ENCODE measurements around the gene NUP153. TPM values are rescaled to one million over a fixed set of nuclear protein-coding genes. Genes with fewer than 3 reads are reported as not detected.
"Not testable (repeated sequence)": the region's sequence is repeated elsewhere in the genome, so short reads cannot be mapped to it uniquely, and the experiment has no call there.

The NUP153 gene
- total RNA-seq, result 10 to 100 TPM; 59.3 to 62.0 TPM
- 1 to 10 TPM; 2.9 to 3.5 (median 3.3) TPM for polyA plus RNA-seq
- 150 to 354 (median 197) reads per million in 6 experiments for total RNA-seq

DNA sequence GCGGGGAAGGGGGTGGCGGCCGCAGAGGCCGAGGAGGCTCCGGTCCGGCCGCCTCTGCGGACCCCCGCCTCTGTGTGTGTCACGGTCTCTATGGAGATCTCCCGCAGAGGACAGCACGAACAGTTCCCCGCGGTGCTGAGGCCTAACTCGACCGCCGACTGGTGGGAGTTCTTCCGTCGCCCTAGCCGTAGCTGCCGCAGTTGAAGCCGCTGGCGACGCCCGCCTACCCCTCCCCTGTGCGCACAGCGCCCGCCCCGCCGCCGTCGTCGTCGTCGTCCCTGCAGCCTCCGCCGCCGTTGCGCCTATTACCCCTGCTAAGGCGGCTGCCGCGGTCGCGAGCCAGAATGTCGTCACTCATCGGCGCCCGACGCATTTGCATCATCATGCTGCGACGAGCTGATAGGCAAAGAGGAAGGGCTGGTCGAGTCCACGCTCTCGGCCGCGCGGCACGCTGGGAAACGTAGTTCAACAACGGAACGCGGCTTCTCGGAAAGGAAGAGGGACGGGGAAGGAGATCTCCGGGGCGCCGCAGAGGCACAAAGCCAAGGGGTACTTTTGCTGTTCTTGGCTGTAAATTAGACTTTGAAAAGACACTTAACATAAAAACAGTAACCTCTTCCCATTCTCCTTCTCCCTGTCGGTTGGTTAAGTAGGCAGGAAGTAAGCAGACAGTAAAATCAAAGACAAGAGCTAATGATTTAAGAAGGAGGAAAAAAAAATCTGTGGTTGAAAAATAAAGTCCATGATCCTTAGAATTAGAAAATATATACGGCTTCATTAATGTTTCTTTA, at the start of gene NUP153:
Gene NUP153 (minus strand): TSS at position 346 of the 791 bp plus-strand sequence. CDS start 538 bp downstream, outside the sequence.
- ATAC-seq (peak; percentile 78 to 84), DNase-seq (peak; percentile 96 to 100 (median 100))
- peak within 1 kb of the TSS; percentile 91 to 99 (median 96) for H3K27ac Mint-ChIP-seq
- POLR2A ChIA-PET, result interaction anchor here (0.6 to 2.1 kb wide), 9 partner anchors 9 to 123 kb away, joined by 3 to 35 read pairs (median 3); partner anchors contain the start of gene FAM8A1
- H3K27me3 Mint-ChIP-seq, result no peaks in the 10 kb centered on the region
- no peaks in the 10 kb centered on the region for H3K36me3 Mint-ChIP-seq
- H3K4me3 Mint-ChIP-seq, result peak within 1 kb of the TSS; percentile 87 to 97 (median 92)
- H3K4me1 Mint-ChIP-seq, result peaks cover 12 to 51% (median 37%) of the 10 kb centered on the region in 4 donors
- no peaks in the 10 kb centered on the region for H3K9me3 Mint-ChIP-seq

DNA sequence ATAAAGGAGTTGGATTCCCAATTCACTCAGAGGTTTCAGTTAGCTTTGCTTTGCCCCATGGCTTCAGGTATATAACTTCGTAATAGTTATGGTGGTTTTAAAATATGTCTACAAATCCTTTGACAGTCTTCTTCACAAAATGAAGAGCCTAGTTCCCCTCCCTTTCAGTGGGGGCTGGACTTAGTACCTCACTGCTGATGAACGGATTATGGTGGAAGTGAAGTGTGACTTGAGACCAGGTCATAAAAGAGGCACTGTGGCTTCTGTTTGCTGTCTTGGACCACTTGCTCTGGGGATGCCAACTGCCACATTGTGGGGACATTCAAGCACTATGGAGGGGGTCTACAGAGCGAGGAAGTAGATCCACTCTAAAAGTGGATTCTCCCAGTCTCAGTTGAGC, 47.5 kb upstream of the NUP153 start:
- Mint-ChIP-seq H3K9me3 (peaks cover 0 to 2% (median 0%) of the 10 kb centered on the region in 9 donors), H3K4me3 (no peak overlapping the region), H3K36me3 (no peaks in the 10 kb centered on the region), H3K27ac (no peak overlapping the region), H3K27me3 (peaks cover 0 to 3% (median 1%) of the 10 kb centered on the region in 5 donors), H3K4me1 (peaks cover 0 to 2% (median 0%) of the 10 kb centered on the region in 4 donors)
- ATAC-seq (no peak), DNase-seq (no peak)
- POLR2A ChIA-PET, result no interaction called here

DNA sequence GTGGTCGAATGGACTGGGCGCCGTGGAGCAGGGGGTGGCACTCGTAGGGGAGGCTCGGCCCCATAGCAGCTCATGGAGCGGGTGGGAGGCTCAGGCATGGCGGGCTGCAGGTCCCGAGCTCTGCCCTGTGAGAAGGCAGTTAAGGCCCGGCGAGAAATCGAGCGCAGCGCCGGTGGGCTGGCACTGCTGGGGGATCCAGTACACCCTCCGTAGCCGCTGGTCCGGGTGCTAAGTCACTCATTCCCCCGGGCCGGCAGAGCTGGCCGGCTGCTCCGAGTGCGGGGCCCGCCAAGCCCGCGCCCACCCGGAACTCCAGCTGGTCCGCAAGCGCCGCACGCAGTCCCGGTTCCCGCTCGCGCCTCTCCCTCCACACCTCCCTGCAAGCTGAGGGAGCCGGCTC, 38.6 kb upstream of the NUP153 start:
- H3K27ac Mint-ChIP-seq, ATAC-seq, H3K27me3 Mint-ChIP-seq, POLR2A ChIA-PET, H3K4me1 Mint-ChIP-seq, H3K9me3 Mint-ChIP-seq, DNase-seq, H3K36me3 Mint-ChIP-seq, H3K4me3 Mint-ChIP-seq: not testable (repeated sequence)

DNA sequence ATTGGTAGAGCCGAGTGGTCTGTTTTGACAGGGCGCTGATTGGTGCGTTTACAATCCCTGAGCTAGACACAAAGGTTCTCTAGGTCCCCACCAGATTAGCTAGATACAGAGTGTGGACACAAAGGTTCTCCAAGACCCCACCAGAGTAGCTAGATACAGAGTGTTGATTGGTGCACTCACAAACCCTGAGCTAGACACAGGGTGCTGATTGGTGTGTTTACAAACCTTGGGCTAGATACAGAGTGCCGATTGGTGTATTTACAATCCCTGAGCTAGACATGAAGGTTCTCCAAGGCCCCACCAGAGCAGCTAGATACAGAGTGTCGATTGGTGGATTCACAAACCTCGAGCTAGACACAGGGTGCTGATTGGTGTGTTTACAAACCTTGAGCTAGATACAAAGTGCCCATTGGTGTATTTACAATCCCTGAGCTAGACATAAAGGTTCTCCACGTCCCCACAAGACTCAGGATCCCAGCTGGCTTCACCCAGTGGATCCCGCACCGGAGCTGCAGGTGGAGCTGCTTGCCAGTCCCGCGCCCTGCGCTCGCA, 38.1 kb upstream of the NUP153 start:
- H3K27me3 Mint-ChIP-seq, DNase-seq, ATAC-seq, POLR2A ChIA-PET, H3K4me3 Mint-ChIP-seq, H3K27ac Mint-ChIP-seq, H3K4me1 Mint-ChIP-seq, H3K9me3 Mint-ChIP-seq, H3K36me3 Mint-ChIP-seq: not testable (repeated sequence)

DNA sequence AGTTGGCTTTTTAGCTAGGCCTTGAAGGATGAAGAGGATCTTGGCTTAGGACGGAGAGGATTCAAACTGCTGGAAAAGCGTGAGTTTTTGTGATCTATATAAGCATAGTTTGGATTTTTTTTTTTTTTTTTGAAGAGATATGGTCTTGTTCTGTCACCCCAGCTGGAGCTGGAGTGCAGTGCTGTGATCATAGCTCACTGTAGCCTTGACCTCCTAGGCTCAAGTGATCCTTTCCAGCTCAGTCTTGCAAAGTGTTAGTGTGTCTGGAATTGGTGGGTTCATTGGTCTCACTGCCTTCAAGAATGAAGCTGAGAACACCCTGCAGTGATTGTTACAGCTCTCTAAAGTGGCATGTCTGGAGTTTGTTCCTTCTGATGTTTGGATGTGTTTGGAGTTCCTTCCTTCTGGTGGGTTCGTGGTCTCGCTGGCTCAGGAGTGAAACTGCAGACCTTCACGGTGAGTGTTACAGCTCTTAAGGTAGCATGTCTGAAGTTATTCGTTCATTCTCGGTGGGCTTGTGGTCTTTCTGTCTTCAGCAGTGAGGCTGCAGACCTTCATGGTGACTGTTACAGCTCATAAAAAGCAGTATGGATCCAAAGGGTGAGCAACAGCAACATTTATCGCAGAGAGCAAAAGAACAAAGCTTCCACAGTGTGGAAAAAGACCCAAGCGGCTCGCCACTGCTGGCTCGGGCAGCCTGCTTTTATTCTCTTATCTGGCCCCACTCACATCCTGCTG, 37.5 kb upstream of the NUP153 start:
- Mint-ChIP-seq H3K9me3 (peaks cover under 1 to 12% (median 3%) of the 10 kb centered on the region in 9 donors), H3K36me3 (peaks cover 0 to 3% (median 2%) of the 10 kb centered on the region in 3 donors), H3K27me3 (peaks cover 0 to 2% (median 0%) of the 10 kb centered on the region in 5 donors), H3K27ac (no peak overlapping the region), H3K4me3 (no peak overlapping the region), H3K4me1 (peaks cover 0 to 7% (median under 1%) of the 10 kb centered on the region in 4 donors)
- no peak for DNase-seq
- POLR2A ChIA-PET, result no interaction called here
- no peak for ATAC-seq

DNA sequence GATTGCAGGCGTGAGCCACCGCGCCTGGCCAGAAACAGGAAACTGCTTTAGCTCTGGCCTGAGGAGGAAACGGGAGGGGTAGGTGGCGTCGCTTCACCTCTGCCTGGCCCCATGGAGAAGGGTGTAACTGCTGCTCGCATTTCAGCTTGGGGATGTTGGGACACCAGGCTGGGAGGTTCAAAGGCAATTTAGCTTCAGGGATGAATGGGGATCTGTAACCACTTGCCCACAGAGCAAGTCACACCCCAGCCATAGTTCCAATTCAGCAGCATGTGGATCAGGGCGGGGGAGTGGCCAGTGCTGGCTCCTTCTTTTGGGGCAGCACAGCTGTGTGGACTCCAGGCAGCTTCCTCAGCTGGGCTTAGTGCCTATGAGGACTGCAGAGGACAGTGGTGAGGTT, 34.8 kb upstream of the NUP153 start:
- H3K27ac Mint-ChIP-seq, result no peak overlapping the region
- DNase-seq (no peak), ATAC-seq (no peak)
- peaks cover 0 to 2% (median 0%) of the 10 kb centered on the region in 5 donors for H3K27me3 Mint-ChIP-seq
- peaks cover 0 to 7% (median under 1%) of the 10 kb centered on the region in 4 donors for H3K4me1 Mint-ChIP-seq
- POLR2A ChIA-PET, result no interaction called here
- peaks cover 9 to 35% (median 24%) of the 10 kb centered on the region in 9 donors for H3K9me3 Mint-ChIP-seq
- H3K4me3 Mint-ChIP-seq, result no peak overlapping the region
- H3K36me3 Mint-ChIP-seq, result peaks cover 2 to 21% (median 10%) of the 10 kb centered on the region in 3 donors

DNA sequence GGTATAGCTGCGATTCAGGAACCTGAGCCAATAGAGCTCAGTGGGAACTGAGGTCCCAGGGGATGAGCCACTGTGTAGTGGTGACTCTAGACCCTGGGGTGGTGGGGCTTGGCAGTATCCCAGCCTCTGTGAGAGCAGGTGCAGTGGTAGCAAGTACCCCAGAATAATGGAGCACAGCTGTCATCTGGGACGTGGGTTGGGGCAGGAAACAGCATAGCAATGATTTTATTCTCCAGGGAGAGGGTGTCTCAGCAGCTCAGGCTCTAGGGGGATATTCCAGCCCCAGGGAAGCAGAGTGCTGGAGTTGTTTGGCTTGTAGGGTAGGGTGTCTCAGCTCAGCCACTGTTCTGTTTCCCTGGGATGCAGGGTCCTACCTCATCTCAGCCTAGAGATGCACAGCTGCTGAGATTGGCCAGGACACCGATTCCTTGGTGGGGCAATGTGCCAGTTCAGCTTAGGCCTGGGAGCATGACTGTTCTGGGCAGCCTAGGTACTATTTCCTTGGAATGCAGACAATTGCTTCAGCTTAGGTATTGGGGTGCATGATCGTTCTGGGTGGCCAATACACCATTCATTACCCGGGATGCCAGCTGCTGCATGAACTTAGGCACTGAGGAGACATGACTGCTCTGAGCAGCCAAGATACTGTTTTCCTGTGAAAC, 34.0 kb upstream of the NUP153 start:
- Mint-ChIP-seq H3K27ac (no peak overlapping the region), H3K4me3 (no peak overlapping the region), H3K4me1 (peaks cover 0 to 7% (median under 1%) of the 10 kb centered on the region in 4 donors), H3K27me3 (peaks cover 0 to 2% (median 0%) of the 10 kb centered on the region in 5 donors), H3K9me3 (peaks cover 9 to 36% (median 24%) of the 10 kb centered on the region in 9 donors), H3K36me3 (peaks cover 2 to 21% (median 10%) of the 10 kb centered on the region in 3 donors)
- ATAC-seq (no peak), DNase-seq (no peak)
- POLR2A ChIA-PET, result no interaction called here

DNA sequence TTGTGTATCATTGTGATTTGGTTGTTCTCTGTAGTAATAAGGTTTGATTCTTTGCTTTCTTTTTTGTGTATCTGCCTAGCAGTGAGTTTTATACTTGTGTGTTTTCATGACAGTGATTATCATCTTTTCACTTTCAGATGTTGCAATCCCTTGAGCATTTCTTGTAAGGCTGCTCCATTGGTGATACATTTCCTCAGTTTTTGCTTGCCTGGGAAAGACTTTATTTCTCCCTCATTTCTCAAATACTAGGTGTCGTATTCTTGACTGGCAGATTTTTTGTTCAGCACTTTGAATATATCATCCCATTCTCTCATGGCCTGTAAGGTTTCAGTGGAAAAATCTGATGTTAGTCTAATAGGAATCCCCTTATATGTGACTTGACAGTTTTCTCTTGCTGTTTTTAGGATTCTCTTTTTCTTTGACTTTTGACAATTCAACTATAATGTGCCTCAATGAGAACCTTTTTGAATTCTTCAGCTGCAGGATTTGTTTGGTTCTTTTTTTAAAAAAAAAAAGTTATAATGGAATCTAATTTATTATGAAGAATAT, 31.1 kb upstream of the NUP153 start:
- Mint-ChIP-seq H3K4me1 (no peaks in the 10 kb centered on the region), H3K9me3 (peaks cover 9 to 36% (median 24%) of the 10 kb centered on the region in 9 donors), H3K4me3 (no peak overlapping the region), H3K27ac (no peak overlapping the region), H3K27me3 (peaks cover 0 to 2% (median 0%) of the 10 kb centered on the region in 5 donors), H3K36me3 (peaks cover 2 to 21% (median 10%) of the 10 kb centered on the region in 3 donors)
- ATAC-seq, result no peak
- no peak for DNase-seq
- POLR2A ChIA-PET, result no interaction called here

DNA sequence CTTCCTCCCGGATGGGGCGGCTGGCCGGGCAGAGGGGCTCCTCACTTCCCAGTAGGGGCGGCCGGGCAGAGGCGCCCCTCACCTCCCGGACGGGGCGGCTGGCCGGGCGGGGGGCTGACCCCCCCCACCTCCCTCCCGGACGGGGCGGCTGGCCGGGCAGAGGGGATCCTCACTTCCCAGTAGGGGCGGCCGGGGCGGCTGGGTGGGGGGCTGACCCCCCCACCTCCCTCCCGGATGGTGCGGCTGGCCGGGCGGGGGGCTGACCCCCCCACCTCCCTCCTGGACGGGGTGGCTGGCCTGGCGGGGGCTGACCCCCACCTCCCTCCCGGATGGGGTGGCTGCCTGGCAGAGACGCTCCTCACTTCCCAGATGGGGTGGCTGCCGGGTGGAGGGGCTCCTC, 28.6 kb upstream of the NUP153 start:
- DNase-seq, POLR2A ChIA-PET, H3K27ac Mint-ChIP-seq, ATAC-seq, H3K27me3 Mint-ChIP-seq, H3K4me1 Mint-ChIP-seq, H3K4me3 Mint-ChIP-seq: not testable (repeated sequence)
- Mint-ChIP-seq H3K36me3 (peaks cover 2 to 21% (median 10%) of the 10 kb centered on the region in 3 donors), H3K9me3 (peaks cover 9 to 32% (median 22%) of the 10 kb centered on the region in 9 donors)

DNA sequence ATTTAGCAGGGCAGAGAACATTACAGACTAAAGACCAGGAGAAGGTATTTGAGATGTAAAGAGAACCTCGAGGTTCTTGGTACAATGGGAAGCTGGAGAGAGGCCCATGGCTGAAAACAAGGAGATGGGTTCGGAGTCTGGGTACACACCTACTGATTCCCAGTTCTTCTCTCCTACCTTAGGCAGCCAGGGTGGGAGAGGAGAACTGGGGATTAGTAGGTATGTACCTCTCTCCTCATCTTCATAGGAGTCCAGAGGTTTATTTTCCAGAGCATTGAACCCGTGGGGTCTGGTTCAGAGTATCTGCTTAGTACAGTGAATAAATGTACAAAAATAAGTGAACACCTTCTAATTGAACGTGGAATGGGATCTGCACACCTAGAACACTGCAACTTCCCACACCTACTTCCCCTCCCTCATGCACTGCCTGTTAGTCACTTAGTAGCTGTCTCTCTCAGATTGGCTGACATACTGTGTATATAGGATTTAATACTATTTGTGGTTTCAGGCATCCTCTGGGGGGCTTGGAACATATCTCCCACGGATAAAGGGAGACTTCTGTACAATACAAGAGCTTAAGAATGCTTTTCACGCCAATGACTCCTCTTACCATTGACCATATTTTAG, 23.5 kb upstream of the NUP153 start:
- Mint-ChIP-seq H3K9me3 (no peaks in the 10 kb centered on the region), H3K4me1 (no peaks in the 10 kb centered on the region), H3K27ac (no peak overlapping the region), H3K36me3 (no peaks in the 10 kb centered on the region), H3K27me3 (peaks cover 0 to 2% (median 0%) of the 10 kb centered on the region in 5 donors), H3K4me3 (no peak overlapping the region)
- POLR2A ChIA-PET, result no interaction called here
- ATAC-seq (no peak), DNase-seq (no peak)

DNA sequence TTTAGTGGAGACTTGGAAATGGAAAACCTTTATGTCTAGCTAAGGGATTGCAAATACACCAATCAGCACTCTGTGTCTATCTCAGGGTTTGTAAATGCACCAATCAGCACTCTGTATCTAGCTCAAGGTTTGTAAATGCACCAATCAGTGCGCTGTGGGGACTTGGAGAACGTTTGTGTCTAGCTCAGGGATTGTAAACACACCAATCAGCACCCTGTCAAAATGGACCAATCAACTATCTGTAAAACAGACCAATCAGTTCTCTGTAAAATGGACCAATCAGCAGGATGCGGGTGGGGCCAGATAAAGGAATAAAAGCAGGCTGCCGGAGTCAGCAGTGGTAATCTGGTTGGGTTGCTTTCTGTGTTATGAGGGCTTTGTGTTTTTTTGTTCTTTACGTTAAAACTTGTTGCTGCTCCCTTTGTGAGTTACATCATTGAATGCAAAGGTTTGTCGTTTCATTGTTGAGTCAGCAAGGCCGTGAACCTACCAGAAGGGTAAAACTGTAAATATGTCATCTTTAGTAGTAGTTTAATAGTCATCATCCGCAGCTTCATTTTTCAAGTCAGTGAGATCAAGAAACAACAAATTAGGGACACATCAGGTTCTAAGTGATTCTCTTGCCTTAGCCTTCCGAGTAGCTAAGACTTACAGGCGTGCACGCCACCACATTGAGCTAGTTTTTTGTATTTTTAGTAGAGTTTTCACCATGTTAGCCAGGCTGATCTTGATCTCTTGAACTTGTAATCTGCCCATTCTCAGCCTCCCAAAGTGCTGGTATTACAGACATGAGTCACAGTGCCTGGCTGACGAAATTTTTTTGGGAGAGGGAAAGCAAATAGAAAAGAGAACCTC, 22.7 kb upstream of the NUP153 start:
- POLR2A ChIA-PET, result no interaction called here

More for the DNA sequence above, 22.7 kb upstream of the NUP153 start:
- no peak overlapping the region for H3K27ac Mint-ChIP-seq
- H3K4me3 Mint-ChIP-seq, result no peak overlapping the region
- H3K27me3 Mint-ChIP-seq, result peaks cover 0 to 2% (median 0%) of the 10 kb centered on the region in 5 donors
- H3K9me3 Mint-ChIP-seq, result no peaks in the 10 kb centered on the region
- H3K4me1 Mint-ChIP-seq, result no peaks in the 10 kb centered on the region
- H3K36me3 Mint-ChIP-seq, result no peaks in the 10 kb centered on the region
- ATAC-seq (no peak), DNase-seq (no peak)

Data from naive thymus-derived CD8-positive, alpha-beta T cell (primary cell).